IPS-NIHi7 (cell line): ENCODE measurements around the gene HOXB13.

Source experiments
- DNase-seq: peaks from one replicate; pipeline ENCODE4 v3.0.0; 2012; ENCODE audit warnings: mixed read lengths; ENCODE audit errors: extremely low spot score

The HOXB13 gene

GRCh38 chr17:48728232-48729231 is at the start of gene HOXB13:
Gene HOXB13, minus strand, starts transcription at chr17:48728750. Its CDS starts 157 bp downstream, at chr17:48728593.
- DNase-seq = peak; percentile 48

- DNase-seq = no peak
Measured at GRCh38 chr17:48776602-48777001, 48.1 kb upstream of the HOXB13 start.

GRCh38 chr17:48773245-48773644 is 44.7 kb upstream of the HOXB13 start:
- DNase-seq = no peak

GRCh38 chr17:48770954-48771353 is 42.4 kb upstream of the HOXB13 start:
- peak; percentile 5 for DNase-seq

- no peak for DNase-seq
Measured at GRCh38 chr17:48769009-48769675, 40.6 kb upstream of the HOXB13 start.

GRCh38 chr17:48767263-48767774 is 38.8 kb upstream of the HOXB13 start:
- peak; percentile 29 for DNase-seq

GRCh38 chr17:48761114-48761513 is 32.6 kb upstream of the HOXB13 start:
- no peak for DNase-seq

GRCh38 chr17:48760411-48760810 is 31.9 kb upstream of the HOXB13 start:
- no peak for DNase-seq

- DNase-seq = no peak
Measured at GRCh38 chr17:48759288-48759687, 30.7 kb upstream of the HOXB13 start.

GRCh38 chr17:48757524-48757961 is 29.0 kb upstream of the HOXB13 start:
- no peak for DNase-seq

GRCh38 chr17:48756830-48757251 is 28.3 kb upstream of the HOXB13 start:
- no peak for DNase-seq

GRCh38 chr17:48755356-48755755 is 26.8 kb upstream of the HOXB13 start:
- no peak for DNase-seq

GRCh38 chr17:48754500-48755261 is 26.1 kb upstream of the HOXB13 start:
- DNase-seq = peak; percentile 78

- no peak for DNase-seq
Measured at GRCh38 chr17:48753794-48754499, 25.4 kb upstream of the HOXB13 start.

- no peak for DNase-seq
Measured at GRCh38 chr17:48752399-48753288, 24.1 kb upstream of the HOXB13 start.

- no peak for DNase-seq
Measured at GRCh38 chr17:48751733-48752398, 23.3 kb upstream of the HOXB13 start.

- DNase-seq = no peak
Measured at GRCh38 chr17:48751172-48751571, 22.6 kb upstream of the HOXB13 start.

GRCh38 chr17:48749621-48750553 is 21.3 kb upstream of the HOXB13 start:
- DNase-seq = no peak
